ENCODE measurements around the gene TGFBR2.
A peak's percentile ranks its signal among the peaks of the same experiment; 100 is the strongest.

The TGFBR2 gene

DNA sequence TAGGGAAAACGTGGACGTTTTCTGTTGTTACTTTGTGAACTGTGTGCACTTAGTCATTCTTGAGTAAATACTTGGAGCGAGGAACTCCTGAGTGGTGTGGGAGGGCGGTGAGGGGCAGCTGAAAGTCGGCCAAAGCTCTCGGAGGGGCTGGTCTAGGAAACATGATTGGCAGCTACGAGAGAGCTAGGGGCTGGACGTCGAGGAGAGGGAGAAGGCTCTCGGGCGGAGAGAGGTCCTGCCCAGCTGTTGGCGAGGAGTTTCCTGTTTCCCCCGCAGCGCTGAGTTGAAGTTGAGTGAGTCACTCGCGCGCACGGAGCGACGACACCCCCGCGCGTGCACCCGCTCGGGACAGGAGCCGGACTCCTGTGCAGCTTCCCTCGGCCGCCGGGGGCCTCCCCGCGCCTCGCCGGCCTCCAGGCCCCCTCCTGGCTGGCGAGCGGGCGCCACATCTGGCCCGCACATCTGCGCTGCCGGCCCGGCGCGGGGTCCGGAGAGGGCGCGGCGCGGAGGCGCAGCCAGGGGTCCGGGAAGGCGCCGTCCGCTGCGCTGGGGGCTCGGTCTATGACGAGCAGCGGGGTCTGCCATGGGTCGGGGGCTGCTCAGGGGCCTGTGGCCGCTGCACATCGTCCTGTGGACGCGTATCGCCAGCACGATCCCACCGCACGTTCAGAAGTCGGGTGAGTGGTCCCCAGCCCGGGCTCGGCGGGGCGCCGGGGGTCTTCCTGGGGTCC, at the start of gene TGFBR2:
TGFBR2 (plus strand) TSS at position 301 of the 731 bp plus-strand sequence; CDS start at position 584, 283 bp downstream.
- peak within 1 kb of the TSS; percentile 96 for H3K4me3 ChIP-seq (ENCODE audit: control insufficient read depth, low read depth, low read length)
- DNase-seq (ENCODE audit: low read depth): peak; percentile 100
- TF ChIP-seq CTCF (conservative IDR thresholded peaks at IDR 0.05; ENCODE audit: control insufficient read depth, insufficient read depth, low read depth, low read length): no peak

- H3K4me3 ChIP-seq (ENCODE audit: control insufficient read depth, low read depth, low read length): no peak overlapping the region
- no peak for DNase-seq (ENCODE audit: low read depth)
- TF ChIP-seq CTCF (conservative IDR thresholded peaks at IDR 0.05; ENCODE audit: control insufficient read depth, insufficient read depth, low read depth, low read length): no peak
Measured at GRCh38 chr3:30557746-30558303, 48.6 kb upstream of the TGFBR2 start.

- DNase-seq (ENCODE audit: low read depth): no peak
Measured at GRCh38 chr3:30563956-30564355, 42.4 kb upstream of the TGFBR2 start.

DNA sequence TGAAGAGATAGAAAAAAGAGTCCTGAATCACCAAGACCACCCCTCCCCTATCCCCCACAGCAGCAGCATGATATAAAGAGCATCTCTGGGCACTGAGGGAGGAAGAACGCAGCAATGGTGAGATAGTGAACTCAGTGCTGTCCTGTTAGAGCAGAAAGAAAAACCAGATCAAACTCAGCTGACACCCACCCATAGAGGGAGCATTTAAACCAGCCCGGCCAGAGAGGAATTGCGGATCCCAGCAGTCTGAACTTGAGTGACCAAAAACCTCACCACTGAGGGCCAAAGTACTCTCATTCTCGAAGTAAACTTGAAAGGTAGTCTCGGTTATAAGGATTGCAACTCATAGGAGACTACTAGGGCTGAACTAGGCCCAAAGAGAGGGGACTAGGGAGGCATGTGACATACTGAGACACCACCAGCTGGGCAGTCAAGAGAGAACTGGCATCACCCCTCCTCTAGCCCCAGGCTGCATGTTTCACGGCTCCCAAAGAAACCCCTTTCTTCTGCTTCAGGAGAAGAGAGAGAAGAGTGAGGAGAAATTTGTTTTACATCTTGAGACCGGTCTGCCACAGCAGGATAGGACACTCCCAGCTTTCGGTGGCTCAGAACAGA, 39.2 kb upstream of the TGFBR2 start:
- DNase-seq (ENCODE audit: low read depth): no peak

More at GRCh38 chr3:30563956-30564355, 42.4 kb upstream of the TGFBR2 start:
- TF ChIP-seq CTCF (conservative IDR thresholded peaks at IDR 0.05; ENCODE audit: control insufficient read depth, insufficient read depth, low read depth, low read length): no peak
- no peak overlapping the region for H3K4me3 ChIP-seq (ENCODE audit: control insufficient read depth, low read depth, low read length)

DNA sequence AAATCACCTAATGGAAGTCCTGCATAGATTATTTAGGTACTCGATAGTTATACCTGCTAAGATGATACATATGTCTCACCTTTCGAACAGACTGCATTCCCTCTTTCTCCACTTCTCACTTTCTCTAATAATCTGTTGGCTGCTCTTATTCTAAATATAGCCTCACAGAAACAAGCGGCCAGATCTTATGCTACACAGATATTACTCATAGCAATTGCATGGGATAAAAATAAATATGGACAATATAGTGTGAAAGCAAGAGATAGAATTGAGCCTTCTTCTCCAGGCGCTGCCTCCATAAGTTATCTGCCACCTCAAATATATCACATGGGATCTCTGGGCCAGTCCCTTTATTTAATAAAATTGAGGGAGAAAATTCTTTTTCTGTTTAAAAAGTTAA, 29.5 kb upstream of the TGFBR2 start:
- no peak for TF ChIP-seq CTCF (conservative IDR thresholded peaks at IDR 0.05; ENCODE audit: control insufficient read depth, insufficient read depth, low read depth, low read length)
- peak; percentile 28 for DNase-seq (ENCODE audit: low read depth)
- no peak overlapping the region for H3K4me3 ChIP-seq (ENCODE audit: control insufficient read depth, low read depth, low read length)

More for the DNA sequence above, 39.2 kb upstream of the TGFBR2 start:
- H3K4me3 ChIP-seq (ENCODE audit: control insufficient read depth, low read depth, low read length): no peak overlapping the region
- no peak for TF ChIP-seq CTCF (conservative IDR thresholded peaks at IDR 0.05; ENCODE audit: control insufficient read depth, insufficient read depth, low read depth, low read length)

GRCh38 chr3:30577788-30578187, 28.6 kb upstream of the TGFBR2 start:
- no peak for DNase-seq (ENCODE audit: low read depth)
- no peak overlapping the region for H3K4me3 ChIP-seq (ENCODE audit: control insufficient read depth, low read depth, low read length)
- no peak for TF ChIP-seq CTCF (conservative IDR thresholded peaks at IDR 0.05; ENCODE audit: control insufficient read depth, insufficient read depth, low read depth, low read length)
